GM12878 (cell line): ENCODE results near the gene KCNC1. TPM values are rescaled to one million over a fixed set of nuclear protein-coding genes. Genes with fewer than 3 reads are reported as not detected.

ENCODE experiments used
- ATAC-seq: fragments of 200-7000 bp; cut with Tn5 transposase; 3 replicates; pipeline ENCODE4 v1.9.1; 2020; ENCODE audit warnings: mild to moderate bottlenecking, moderate library complexity
- BruUV-seq: library from RNA; stranded (reverse); fragments of 400-500 nt; replicated peaks from 2 replicates; lab custom pipeline; 2021; lab: Mats Ljungman, UMichigan
- CTCF ChIA-PET: fragments of 300-600 bp; sonication (Branson Sonifier 250); formaldehyde crosslinking; extraction: SDS; loops from one replicate; lab custom pipeline; 2021; ENCODE audit warnings: inconsistent platforms; lab: Yijun Ruan, JAX
- POLR2A ChIA-PET: fragments of 350-600 bp; formaldehyde crosslinking; extraction: SDS; loops from one replicate; lab custom pipeline; 2021; ENCODE audit warnings: inconsistent platforms; lab: Charles Lee
- RAD21 ChIA-PET: fragments of 300-600 bp; sonication (Branson Sonifier 250); formaldehyde crosslinking; loops from one replicate; lab custom pipeline; 2023; ENCODE audit warnings: antibody characterized with exemption; ENCODE audit not compliant: unreplicated experiment; lab: Charles Lee
- SMC1A ChIA-PET: fragments of 300-600 bp; sonication (Branson Sonifier 250); formaldehyde crosslinking; loops from one replicate; lab custom pipeline; 2023; ENCODE audit not compliant: unreplicated experiment, uncharacterized antibody; lab: Charles Lee
- DNase-seq: peaks from one replicate; pipeline ENCODE4 v3.0.0-alpha.2; 2011; ENCODE audit warnings: low read depth, low spot score
- FAIRE-seq: peaks from 3 replicates; lab custom pipeline; 2011; peaks lifted over from hg19 to GRCh38; lab: Jason Lieb, UNC
- H2AFZ ChIP-seq: 2 replicates; pipeline ENCODE4 v1.6.0; 2011; ENCODE audit warnings: low read depth, low read length, control low read depth; ENCODE audit not compliant: control insufficient read depth
- H3K27ac ChIP-seq: 2 replicates; pipeline ENCODE4 v1.5.1; 2011; ENCODE audit warnings: control low read depth; ENCODE audit not compliant: control insufficient read depth, insufficient read depth
- H3K27me3 ChIP-seq, 2 experiments: replicated peaks in 1 of 2; 2 replicates each; pipeline versions ENCODE4 v1.6.0 to v1.6.1; 2011; ENCODE audit warnings: low read length in 1 of 2; ENCODE audit not compliant: control insufficient read depth in 2 of 2, insufficient read depth in 2 of 2
- H3K36me3 ChIP-seq, 2 experiments: 2 replicates each; pipeline ENCODE4 v1.5.1; 2011; ENCODE audit warnings: low read length in 1 of 2; ENCODE audit not compliant: control insufficient read depth in 2 of 2, insufficient read depth in 2 of 2
- H3K4me1 ChIP-seq: 2 replicates; pipeline ENCODE4 v1.6.1; 2011; ENCODE audit warnings: mild to moderate bottlenecking, low read length, moderate library complexity, mixed read lengths; ENCODE audit not compliant: control insufficient read depth, insufficient read depth
- H3K4me2 ChIP-seq: 2 replicates; pipeline ENCODE4 v1.6.0; 2011; ENCODE audit warnings: control low read depth; ENCODE audit not compliant: control insufficient read depth, insufficient read depth
- H3K4me3 ChIP-seq: fragments of 200-600 bp; sonication (generic); 2 replicates; pipeline ENCODE4 v1.5.1; 2016
- H3K79me2 ChIP-seq: 2 replicates; pipeline ENCODE4 v1.6.0; 2011; ENCODE audit warnings: low read length; ENCODE audit not compliant: control insufficient read depth, insufficient read depth
- H3K9ac ChIP-seq: 2 replicates; pipeline ENCODE4 v1.8.0; 2011; ENCODE audit warnings: low read length, control low read depth, mixed read lengths; ENCODE audit not compliant: control insufficient read depth, insufficient read depth
- H3K9me3 ChIP-seq: replicated peaks from 3 replicates; pipeline ENCODE4 v1.5.1; 2011; ENCODE audit warnings: mild to moderate bottlenecking, low read length; ENCODE audit not compliant: control insufficient read depth, insufficient read depth
- H4K20me1 ChIP-seq: 2 replicates; pipeline ENCODE4 v1.6.0; 2011; ENCODE audit not compliant: control insufficient read depth, insufficient read depth
- BCL11A ChIP-seq: IDR thresholded peaks from 2 replicates; pipeline ENCODE4 v1.6.1; 2011; ENCODE audit warnings: low read depth, low read length
- ELK1 ChIP-seq: IDR thresholded peaks from 2 replicates; pipeline ENCODE4 v1.6.1; 2012; ENCODE audit warnings: low read depth, low read length, improper control_type of control experiment
- EP300 ChIP-seq, 2 experiments: fragments of 150-350 bp in 1 of 2; IDR thresholded peaks; 2 replicates each; pipeline ENCODE4 v1.6.1; 2011 to 2012; ENCODE audit warnings: low read depth in 2 of 2, low read length in 2 of 2, borderline replicate concordance in 1 of 2, improper control_type of control experiment in 1 of 2, inconsistent platforms in 1 of 2; ENCODE audit not compliant: control insufficient read depth in 1 of 2
- IKZF1 ChIP-seq: fragments of 450-650 bp; conservative IDR thresholded peaks from 2 replicates; pipeline ENCODE4 v1.6.1; 2017; ENCODE audit warnings: antibody characterized with exemption, mild to moderate bottlenecking
- KLF5 ChIP-seq: fragments of 450-650 bp; IDR thresholded peaks from 2 replicates; pipeline ENCODE4 v1.6.1; 2014; ENCODE audit warnings: mild to moderate bottlenecking; ENCODE audit not compliant: partially characterized antibody
- MLLT1 ChIP-seq: fragments of 450-650 bp; IDR thresholded peaks from 2 replicates; pipeline ENCODE4 v1.6.1; 2016; ENCODE audit warnings: mild to moderate bottlenecking
- NFXL1 ChIP-seq: fragments of 450-650 bp; IDR thresholded peaks from 2 replicates; pipeline ENCODE4 v1.6.1; 2017; ENCODE audit warnings: antibody characterized with exemption, mild to moderate bottlenecking, borderline replicate concordance
- TCF12 ChIP-seq: IDR thresholded peaks from 2 replicates; pipeline ENCODE4 v1.6.1; 2011; ENCODE audit warnings: low read depth, mild to moderate bottlenecking, low read length
- ZNF207 ChIP-seq: fragments of 450-650 bp; IDR thresholded peaks from 2 replicates; pipeline ENCODE4 v1.6.1; 2014; ENCODE audit warnings: antibody characterized with exemption, mild to moderate bottlenecking, borderline replicate concordance
- WGBS: methylation state at CpG from one replicate; pipeline ENCODE4 v1.1.6; 2016; ENCODE audit warnings: low lambda C conversion rate; ENCODE audit not compliant: insufficient replicate concordance, insufficient coverage; ENCODE audit errors: missing lambda C conversion rate; 5-methylcytosine and 5-hydroxymethylcytosine counted together
- in situ Hi-C: fragments of 300-500 bp; cut with MboI; formaldehyde crosslinking; loops from 9 replicates; pipeline ENCODE4 v1.14.3; 2018; ENCODE audit warnings: mixed read lengths
- intact Hi-C: fragments of 100-400 bp; cut with micrococcal nuclease; formaldehyde crosslinking; loops from one replicate; pipeline ENCODE4 v1.14.2; 2022; ENCODE audit not compliant: unreplicated experiment
- polyA plus RNA-seq, 11 experiments: library from polyadenylated mRNA; depleted of rRNA in 4 of 11; unstranded in 6 of 11; stranded (reverse) in 5 of 11; fragments of >200 nt; fragmentation: Nextera tagmentation in 4 of 11; fragmentation: Illumina TruSeq in 1 of 11; extraction: Ambion mirVana in 4 of 11; extraction: Trizol in 1 of 11; gene quantifications; 1 replicate in 1 of 11; 2 replicates in 10 of 11; pipeline versions ENCODE4 v1.2.1 to v1.2.3, GENCODE V29; 2011 to 2016; ENCODE audit warnings: inconsistent platforms in 2 of 11, missing spikeins in 2 of 11, low read depth in 1 of 11
- total RNA-seq, 4 experiments: library from RNA; depleted of rRNA in 3 of 4; stranded (reverse); fragments of >200 nt in 3 of 4; fragmentation: Illumina TruSeq in 1 of 4; extraction: Trizol in 1 of 4; gene quantifications; 2 replicates each; pipeline versions ENCODE4 v1.2.1 to v1.2.3, GENCODE V29; 2013 to 2021

KCNC1 gene
- total and polyA plus RNA-seq, 10 of the 15 experiments (the other 5 are each of a cell fraction or from before 2014, with no cell fraction given) = 0.27 to 0.34 TPM; not detected in 8

GRCh38 chr11:17798253-17798652, 63.7 kb downstream of the KCNC1 start (continued):
- TF ChIP-seq IKZF1 (no peak), ZNF207 (no peak)
- TF ChIP-seq, all 136 proteins: peak for 0

GRCh38 chr11:17798716-17799115, 64.1 kb downstream of the KCNC1 start:
- Histone ChIP-seq H3K4me2 (no peak overlapping the region), H3K4me3 (no peak overlapping the region), H3K27ac (no peak overlapping the region), H3K27me3 (no peaks in the 10 kb centered on the region), H3K9ac (no peak overlapping the region), H3K36me3 (no peaks in the 10 kb centered on the region), H2AFZ (no peak overlapping the region), H3K79me2 (no peaks in the 10 kb centered on the region), H3K4me1 (no peaks in the 10 kb centered on the region), H4K20me1 (no peaks in the 10 kb centered on the region), H3K9me3 (no peaks in the 10 kb centered on the region)
- ATAC-seq (no peak), FAIRE-seq (no peak), DNase-seq (no peak)
- CTCF ChIA-PET = no interaction called here
- TF ChIP-seq EP300 (IDR thresholded peaks at IDR 0.05; ENCODE audit: borderline replicate concordance in 1 of 2, control insufficient read depth in 1 of 2, low read depth in 2 of 2, low read length in 2 of 2) (no peak), TCF12 (no peak), NFXL1 (no peak), MLLT1 (no peak), ELK1 (no peak), KLF5 (no peak), BCL11A (no peak)
- 73% methylated on average over 3 of the region's 3 CpGs for WGBS
- POLR2A ChIA-PET = no interaction called here
- SMC1A ChIA-PET = no interaction called here
- intact Hi-C loops (no loop called here), in situ Hi-C loops (no loop called here)
- no TSS peak for BruUV-seq
- RAD21 ChIA-PET = no interaction called here
